Esophagus squamous epithelium (tissue), 5 donors: ENCODE results near the gene DSC3. TPM values are rescaled to one million over a fixed set of nuclear protein-coding genes. Genes with fewer than 3 reads are reported as not detected.

Source experiments
- DNase-seq: peaks from one replicate; lab custom pipeline; 2025; lab: John Stamatoyannopoulos, UW
- H3K27ac ChIP-seq, 4 donors: fragments of 200-600 bp; sonication (generic); one replicate each; pipeline ENCODE4 v1.5.1; 2016 to 2019; ENCODE audit warnings: mild to moderate bottlenecking in 1 of 4
- H3K27me3 ChIP-seq, 4 donors: fragments of 200-600 bp; sonication (generic); 1 replicate in 3 of 4; 2 replicates in 1 of 4; pipeline versions ENCODE4 v1.5.1 to v1.6.0; 2017 to 2021; ENCODE audit warnings: antibody characterized with exemption in 1 of 4
- H3K36me3 ChIP-seq, 3 donors: fragments of 200-600 bp; sonication (generic); one replicate each; pipeline ENCODE4 v1.5.1; 2016 to 2019
- H3K4me1 ChIP-seq, 3 donors: fragments of 200-600 bp; sonication (generic); one replicate each; pipeline ENCODE4 v1.5.1; 2017 to 2019
- H3K4me3 ChIP-seq, 4 donors: fragments of 200-600 bp; sonication (generic); 1 replicate in 3 of 4; 2 replicates in 1 of 4; pipeline ENCODE4 v1.5.1; 2016 to 2019; ENCODE audit warnings: mild to moderate bottlenecking in 2 of 4, moderate library complexity in 1 of 4
- H3K9me3 ChIP-seq, 3 donors: fragments of 200-600 bp; sonication (generic); one replicate each; pipeline ENCODE4 v1.5.1; 2016 to 2019
- POLR2A ChIP-seq, 4 donors: fragments of 450-650 bp; IDR thresholded peaks; one replicate each; pipeline ENCODE4 v1.6.1; 2017; ENCODE audit warnings: antibody characterized with exemption in 4 of 4, mild to moderate bottlenecking in 4 of 4, moderate library complexity in 3 of 4
- WGBS, 2 donors: methylation state at CpG; one replicate each; pipeline ENCODE4 v1.1.5; 2018; 5-methylcytosine and 5-hydroxymethylcytosine counted together
- intact Hi-C: fragments of 100-400 bp; cut with DNase I; formaldehyde crosslinking; loops from one replicate; pipeline ENCODE4 v1.15.0; 2022
- total RNA-seq, 4 donors: library from RNA; depleted of rRNA; stranded (reverse); fragments of >200 nt; gene quantifications; one replicate each; pipeline ENCODE4 v1.1.0, GENCODE V29; 2016
- TF ChIP-seq, protein P1 (sequence below), 6 experiments: fragments of 450-650 bp in 4 of 6; fragments of 200-600 bp in 2 of 6; sonication (generic) in 2 of 6; IDR thresholded peaks; one replicate each; pipeline ENCODE4 v1.5.1; 2016 to 2019; ENCODE audit warnings: antibody characterized with exemption in 6 of 6, mild to moderate bottlenecking in 4 of 6, moderate library complexity in 4 of 6
- donor health status: DM: yes; HTN: yes; CAD: no.

DSC3 gene
- total RNA-seq, 4 donors from 2014 or later = 210 to 311 (median 279) TPM

DNA sequence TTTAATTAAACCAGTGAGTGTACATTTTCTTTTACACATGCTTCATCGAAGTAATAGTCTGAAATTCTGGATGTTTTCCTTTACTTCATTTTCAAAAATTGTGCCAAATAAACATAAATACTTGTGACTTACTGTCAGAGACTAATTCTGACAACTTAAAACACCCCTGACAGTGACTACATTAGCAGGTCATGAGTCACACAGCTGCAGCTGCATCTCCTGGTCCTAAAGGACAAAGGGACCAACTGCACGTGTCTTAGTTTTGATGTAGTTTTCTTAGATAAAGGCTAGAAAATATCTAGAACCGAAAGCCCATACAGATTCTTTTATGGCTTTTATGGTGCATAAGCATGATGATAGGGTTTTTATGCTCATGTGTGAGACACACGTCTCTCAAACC, 29.6 kb upstream of the DSC3 start:
- DNase-seq = no peak
- no peak for TF ChIP-seq POLR2A (IDR thresholded peaks at IDR 0.05)
- TF ChIP-seq, protein P1, sequence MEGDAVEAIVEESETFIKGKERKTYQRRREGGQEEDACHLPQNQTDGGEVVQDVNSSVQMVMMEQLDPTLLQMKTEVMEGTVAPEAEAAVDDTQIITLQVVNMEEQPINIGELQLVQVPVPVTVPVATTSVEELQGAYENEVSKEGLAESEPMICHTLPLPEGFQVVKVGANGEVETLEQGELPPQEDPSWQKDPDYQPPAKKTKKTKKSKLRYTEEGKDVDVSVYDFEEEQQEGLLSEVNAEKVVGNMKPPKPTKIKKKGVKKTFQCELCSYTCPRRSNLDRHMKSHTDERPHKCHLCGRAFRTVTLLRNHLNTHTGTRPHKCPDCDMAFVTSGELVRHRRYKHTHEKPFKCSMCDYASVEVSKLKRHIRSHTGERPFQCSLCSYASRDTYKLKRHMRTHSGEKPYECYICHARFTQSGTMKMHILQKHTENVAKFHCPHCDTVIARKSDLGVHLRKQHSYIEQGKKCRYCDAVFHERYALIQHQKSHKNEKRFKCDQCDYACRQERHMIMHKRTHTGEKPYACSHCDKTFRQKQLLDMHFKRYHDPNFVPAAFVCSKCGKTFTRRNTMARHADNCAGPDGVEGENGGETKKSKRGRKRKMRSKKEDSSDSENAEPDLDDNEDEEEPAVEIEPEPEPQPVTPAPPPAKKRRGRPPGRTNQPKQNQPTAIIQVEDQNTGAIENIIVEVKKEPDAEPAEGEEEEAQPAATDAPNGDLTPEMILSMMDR (IDR thresholded peaks at IDR 0.05) = no peak
- Histone ChIP-seq H3K27ac (no peak overlapping the region), H3K4me3 (no peak overlapping the region), H3K36me3 (peaks cover 0 to 96% (median 5%) of the 10 kb centered on the region in 3 donors), H3K27me3 (no peaks in the 10 kb centered on the region), H3K4me1 (no peaks in the 10 kb centered on the region), H3K9me3 (no peaks in the 10 kb centered on the region)
- WGBS, 2 donors = 86 to 87% methylated on average over 4 of the region's 4 CpGs
- intact Hi-C loops = no loop called here

DNA sequence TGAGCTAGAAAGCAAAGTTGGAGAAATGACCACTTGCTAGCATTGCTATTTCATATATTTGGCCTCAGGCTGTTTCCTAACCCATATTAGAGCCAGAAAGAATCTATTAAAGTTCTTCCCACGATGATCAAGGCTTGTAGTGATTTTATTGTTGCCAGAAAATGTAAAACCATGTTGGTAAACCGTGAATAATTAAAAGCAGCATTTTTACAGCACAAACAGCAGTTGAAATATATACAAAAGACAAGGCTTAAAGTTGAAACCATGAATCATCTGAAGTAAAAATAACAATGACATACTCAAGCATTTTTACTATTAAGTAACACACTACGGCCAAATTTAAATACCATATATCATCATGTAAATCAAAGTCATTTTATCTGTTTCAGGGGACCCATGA, 27.7 kb upstream of the DSC3 start:
- intact Hi-C loops = no loop called here

DNA sequence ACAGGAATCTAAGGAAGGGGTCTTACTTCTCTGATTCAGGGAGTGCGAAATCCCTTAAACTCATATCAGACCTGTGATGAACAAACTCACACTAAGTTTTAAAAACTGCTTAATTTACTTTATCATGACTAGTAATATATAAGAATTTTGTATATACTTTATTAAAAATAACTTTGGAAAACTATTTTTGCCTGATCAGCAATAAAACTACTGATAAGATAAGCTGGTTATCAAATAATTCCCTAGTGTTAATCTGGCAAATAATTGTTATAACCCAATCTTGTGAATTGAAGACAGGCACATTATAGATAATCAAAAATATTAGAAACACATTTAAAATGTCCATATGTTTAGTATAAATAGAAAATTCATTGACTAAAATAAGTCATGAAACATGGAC, 23.7 kb upstream of the DSC3 start:
- 89 to 95% methylated on average over 1 of the region's 1 CpG for WGBS, 2 donors

More for the DNA sequence above, 27.7 kb upstream of the DSC3 start:
- no peak for DNase-seq
- no peaks in the 10 kb centered on the region for H3K9me3 ChIP-seq
- no peak overlapping the region for H3K27ac ChIP-seq
- no peak overlapping the region for H3K4me3 ChIP-seq
- WGBS, 2 donors = 20 to 23% methylated on average over 3 of the region's 3 CpGs
- H3K27me3 ChIP-seq = no peaks in the 10 kb centered on the region
- TF ChIP-seq, protein P1 (IDR thresholded peaks at IDR 0.05) = no peak
- no peak for TF ChIP-seq POLR2A (IDR thresholded peaks at IDR 0.05)
- peaks cover 0 to 86% (median 5%) of the 10 kb centered on the region in 3 donors for H3K36me3 ChIP-seq
- H3K4me1 ChIP-seq = peaks cover 0 to 8% (median 0%) of the 10 kb centered on the region in 3 donors

DNA sequence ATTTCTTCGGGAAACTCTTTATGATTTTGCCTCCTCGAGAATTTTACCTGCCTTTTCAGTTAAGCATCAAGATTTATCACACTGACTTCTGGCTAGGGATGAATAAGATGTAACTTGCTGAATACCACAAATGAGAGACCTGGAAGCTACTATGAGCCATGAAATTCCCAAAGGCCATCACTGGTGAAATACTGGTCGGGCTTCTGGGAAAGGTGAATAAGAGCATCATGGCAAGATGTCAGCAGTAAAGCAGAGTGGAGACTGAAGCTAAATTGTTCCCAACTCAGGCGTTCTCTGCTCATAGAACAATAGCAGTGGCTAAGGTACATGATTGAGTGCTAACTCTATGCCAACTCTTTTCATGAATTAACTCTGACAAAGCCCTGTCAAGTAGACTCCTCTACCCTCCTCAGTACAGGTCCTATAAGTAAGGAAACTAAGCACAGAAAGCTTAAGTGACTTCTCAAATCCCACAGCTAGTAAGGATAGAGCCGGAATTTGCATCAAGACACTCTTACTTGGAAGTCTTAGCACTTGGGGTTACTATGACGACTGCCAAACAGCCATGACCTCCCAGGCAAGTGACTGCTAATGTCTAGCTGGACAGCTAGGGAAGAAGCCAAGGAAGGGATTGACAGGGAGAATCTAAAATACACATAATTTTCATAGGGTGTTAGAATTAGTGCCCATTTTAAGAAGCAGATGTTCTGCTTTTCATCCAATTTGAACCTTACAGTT, 22.7 kb upstream of the DSC3 start:
- DNase-seq = no peak
- 45 to 53% methylated on average over 6 of the region's 6 CpGs for WGBS, 2 donors
- TF ChIP-seq, protein P1 (IDR thresholded peaks at IDR 0.05) = no peak
- no peak for TF ChIP-seq POLR2A (IDR thresholded peaks at IDR 0.05)
- Histone ChIP-seq H3K4me1 (peaks cover 0 to 25% (median 11%) of the 10 kb centered on the region in 3 donors), H3K4me3 (no peak overlapping the region), H3K36me3 (peaks cover 0 to 45% (median 0%) of the 10 kb centered on the region in 3 donors), H3K9me3 (no peaks in the 10 kb centered on the region), H3K27me3 (no peaks in the 10 kb centered on the region), H3K27ac (peak overlapping the region in 1 of 4 donors; percentile 49)
- intact Hi-C loops = no loop called here

More for the DNA sequence above, 23.7 kb upstream of the DSC3 start:
- H3K9me3 ChIP-seq = no peaks in the 10 kb centered on the region
- H3K27me3 ChIP-seq = no peaks in the 10 kb centered on the region
- TF ChIP-seq POLR2A (IDR thresholded peaks at IDR 0.05) = no peak
- TF ChIP-seq, protein P1 (IDR thresholded peaks at IDR 0.05) = no peak
- H3K27ac ChIP-seq = no peak overlapping the region
- intact Hi-C loops = no loop called here
- H3K36me3 ChIP-seq = peaks cover 0 to 55% (median 0%) of the 10 kb centered on the region in 3 donors
- no peak for DNase-seq
- peaks cover 0 to 25% (median 11%) of the 10 kb centered on the region in 3 donors for H3K4me1 ChIP-seq
- H3K4me3 ChIP-seq = no peak overlapping the region

DNA sequence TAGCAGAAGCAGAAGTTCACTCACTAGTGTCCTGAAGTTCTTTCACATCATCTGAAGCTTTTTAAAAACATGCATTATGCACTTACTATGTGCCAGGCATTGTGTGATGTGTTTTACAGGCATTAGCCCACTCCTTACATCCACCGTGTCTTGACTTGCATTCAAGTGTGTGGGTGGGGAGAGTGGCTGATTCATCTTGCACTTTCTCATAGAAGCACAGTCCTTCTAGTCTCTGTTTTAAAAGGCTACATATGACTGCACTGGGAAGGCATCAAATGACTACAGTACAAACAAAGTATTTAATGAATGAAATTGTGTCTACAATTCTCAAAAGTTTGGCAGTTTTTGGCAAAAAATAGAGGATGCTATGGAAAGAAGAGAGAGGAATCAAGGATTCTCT, 21.6 kb upstream of the DSC3 start:
- H3K4me1 ChIP-seq = peaks cover 0 to 25% (median 11%) of the 10 kb centered on the region in 3 donors
- TF ChIP-seq POLR2A (IDR thresholded peaks at IDR 0.05) = no peak
- TF ChIP-seq, protein P1 (IDR thresholded peaks at IDR 0.05) = no peak
- DNase-seq = no peak
- WGBS, 2 donors = 20 to 45% methylated on average over 1 of the region's 1 CpG
- peak overlapping the region in 2 of 4 donors; percentile 29 to 49 for H3K27ac ChIP-seq
- H3K9me3 ChIP-seq = no peaks in the 10 kb centered on the region
- H3K27me3 ChIP-seq = no peaks in the 10 kb centered on the region
- peaks cover 0 to 34% (median 0%) of the 10 kb centered on the region in 3 donors for H3K36me3 ChIP-seq
- no peak overlapping the region for H3K4me3 ChIP-seq
- intact Hi-C loops = no loop called here
